Activated CD4-positive, alpha-beta T cell treated with anti-CD3 and anti-CD28 coated beads for 48 hours (primary cell): ENCODE data around the gene NCK2.
"Not testable (repeated sequence)": the region's sequence is repeated elsewhere in the genome, so short reads cannot be mapped to it uniquely, and the experiment has no call there.

ENCODE experiments used
- DNase-seq: peaks from one replicate; pipeline ENCODE4 v3.0.0-alpha.2; 2020

The NCK2 gene

GRCh38 chr2:105896765-105897163 lies 152.1 kb downstream of the NCK2 start:
- no peak for DNase-seq

GRCh38 chr2:105897694-105898093 lies 153.0 kb downstream of the NCK2 start:
- DNase-seq, result not testable (repeated sequence)

- DNase-seq, result no peak
Measured at GRCh38 chr2:105903051-105903674, 158.5 kb downstream of the NCK2 start.

GRCh38 chr2:105904938-105905337 lies 160.2 kb downstream of the NCK2 start:
- DNase-seq, result no peak

GRCh38 chr2:105906481-105906880 lies 161.8 kb downstream of the NCK2 start:
- no peak for DNase-seq

- DNase-seq, result no peak
Measured at GRCh38 chr2:105907184-105907583, 162.5 kb downstream of the NCK2 start.

- no peak for DNase-seq
Measured at GRCh38 chr2:105909215-105909614, 164.5 kb downstream of the NCK2 start.

GRCh38 chr2:105910497-105911238 lies 166.0 kb downstream of the NCK2 start:
- DNase-seq, result no peak

GRCh38 chr2:105911425-105911824 lies 166.7 kb downstream of the NCK2 start:
- no peak for DNase-seq

GRCh38 chr2:105912081-105912480 lies 167.4 kb downstream of the NCK2 start:
- DNase-seq, result no peak

GRCh38 chr2:105915005-105915558 lies 170.4 kb downstream of the NCK2 start:
- no peak for DNase-seq

- no peak for DNase-seq
Measured at GRCh38 chr2:105917226-105917625, 172.5 kb downstream of the NCK2 start.

GRCh38 chr2:105917688-105918087 lies 173.0 kb downstream of the NCK2 start:
- no peak for DNase-seq

- DNase-seq, result no peak
Measured at GRCh38 chr2:105919191-105919811, 174.6 kb downstream of the NCK2 start.

GRCh38 chr2:105919826-105920225 lies 175.1 kb downstream of the NCK2 start:
- peak; percentile 78 for DNase-seq

GRCh38 chr2:105924271-105924670 lies 179.6 kb downstream of the NCK2 start:
- no peak for DNase-seq

GRCh38 chr2:105924932-105925331 lies 180.2 kb downstream of the NCK2 start:
- no peak for DNase-seq

GRCh38 chr2:105925390-105925789 lies 180.7 kb downstream of the NCK2 start:
- no peak for DNase-seq

- peak; percentile 63 for DNase-seq
Measured at GRCh38 chr2:105926960-105927678, 182.4 kb downstream of the NCK2 start.

- DNase-seq, result no peak
Measured at GRCh38 chr2:105928086-105928485, 183.4 kb downstream of the NCK2 start.

- DNase-seq, result no peak
Measured at GRCh38 chr2:105928563-105928962, 183.9 kb downstream of the NCK2 start.

GRCh38 chr2:105929516-105929915 lies 184.8 kb downstream of the NCK2 start:
- peak; percentile 51 for DNase-seq

GRCh38 chr2:105932582-105932981 lies 187.9 kb downstream of the NCK2 start:
- no peak for DNase-seq
